Measurements from ENCODE around the gene THOC5.

- TF ChIP-seq RAD21 (IDR thresholded peaks at IDR 0.05; ENCODE audit: low read depth), result no peak
- TF ChIP-seq, protein P1, sequence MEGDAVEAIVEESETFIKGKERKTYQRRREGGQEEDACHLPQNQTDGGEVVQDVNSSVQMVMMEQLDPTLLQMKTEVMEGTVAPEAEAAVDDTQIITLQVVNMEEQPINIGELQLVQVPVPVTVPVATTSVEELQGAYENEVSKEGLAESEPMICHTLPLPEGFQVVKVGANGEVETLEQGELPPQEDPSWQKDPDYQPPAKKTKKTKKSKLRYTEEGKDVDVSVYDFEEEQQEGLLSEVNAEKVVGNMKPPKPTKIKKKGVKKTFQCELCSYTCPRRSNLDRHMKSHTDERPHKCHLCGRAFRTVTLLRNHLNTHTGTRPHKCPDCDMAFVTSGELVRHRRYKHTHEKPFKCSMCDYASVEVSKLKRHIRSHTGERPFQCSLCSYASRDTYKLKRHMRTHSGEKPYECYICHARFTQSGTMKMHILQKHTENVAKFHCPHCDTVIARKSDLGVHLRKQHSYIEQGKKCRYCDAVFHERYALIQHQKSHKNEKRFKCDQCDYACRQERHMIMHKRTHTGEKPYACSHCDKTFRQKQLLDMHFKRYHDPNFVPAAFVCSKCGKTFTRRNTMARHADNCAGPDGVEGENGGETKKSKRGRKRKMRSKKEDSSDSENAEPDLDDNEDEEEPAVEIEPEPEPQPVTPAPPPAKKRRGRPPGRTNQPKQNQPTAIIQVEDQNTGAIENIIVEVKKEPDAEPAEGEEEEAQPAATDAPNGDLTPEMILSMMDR (IDR thresholded peaks at IDR 0.05 in 2 of 3, conservative IDR thresholded peaks at IDR 0.05 in 1 of 3; ENCODE audit: borderline replicate concordance in 1 of 3, insufficient read depth in 1 of 3, low read depth in 2 of 3, low read length in 2 of 3), result no peak
- no peak for TF ChIP-seq POLR2A (IDR thresholded peaks at IDR 0.05; ENCODE audit: borderline replicate concordance, extremely low read depth, insufficient read depth, insufficient read length)
- TF ChIP-seq SRF (IDR thresholded peaks at IDR 0.05; ENCODE audit: low read depth), result no peak
- no peak for TF ChIP-seq POLR2AphosphoS5 (IDR thresholded peaks at IDR 0.05; ENCODE audit: low read depth, low read length)
- TF ChIP-seq ZNF274 (IDR thresholded peaks at IDR 0.05; ENCODE audit: low read depth, low read length), result no peak
- no peak for TF ChIP-seq JUND (IDR thresholded peaks at IDR 0.05)
- TF ChIP-seq YY1 (IDR thresholded peaks at IDR 0.05; ENCODE audit: extremely low read depth, insufficient replicate concordance, low read depth, low read length), result no peak
- no peak for TF ChIP-seq REST (IDR thresholded peaks at IDR 0.05; ENCODE audit: low read depth)
Measured at GRCh38 chr22:29555065-29555644, 1.6 kb upstream of the THOC5 start.

All from HCT116 (cell line).